K562 (cell line): Measurements from ENCODE around the gene ITIH3. TPM values are rescaled to one million over a fixed set of nuclear protein-coding genes. Genes with fewer than 3 reads are reported as not detected.

Experiments
- ATAC-seq: fragments of 200-7000 bp; cut with Tn5 transposase; 3 replicates; pipeline ENCODE4 v1.9.1; 2020; ENCODE audit warnings: moderate library complexity
- BruUV-seq: library from RNA; stranded (reverse); fragments of 400-500 nt; replicated peaks from 2 replicates; lab custom pipeline; 2021; lab: Mats Ljungman, UMichigan
- CTCF ChIA-PET: fragments of 300-600 bp; formaldehyde crosslinking; extraction: SDS; loops from one replicate; lab custom pipeline; 2021; ENCODE audit warnings: low intra/inter-chr PET ratio; lab: Yijun Ruan, JAX
- POLR2A ChIA-PET: fragments of 300-600, 350-650 bp; sonication (Branson Sonifier 250); formaldehyde crosslinking; extraction: SDS; loops from one replicate; lab custom pipeline; 2021; ENCODE audit warnings: antibody characterized with exemption, inconsistent platforms; lab: Yijun Ruan, JAX
- DNase-seq, 4 experiments: peaks; one replicate each; pipeline versions ENCODE4 v3.0.0 to v3.0.0-alpha.2; 2011 to 2018; ENCODE audit warnings: low spot score in 3 of 4, mixed read lengths in 3 of 4; ENCODE audit errors: extremely low read depth in 1 of 4
- FAIRE-seq: peaks from 2 replicates; lab custom pipeline; 2011; peaks lifted over from hg19 to GRCh38; lab: Jason Lieb, UNC
- H2AFZ ChIP-seq: 2 replicates; pipeline ENCODE4 v1.6.0; 2011; ENCODE audit warnings: low read depth, low read length, control low read depth, inconsistent platforms
- H3K27ac ChIP-seq: fragments of 200-600 bp; 3 replicates; pipeline ENCODE4 v1.8.0; 2011; ENCODE audit warnings: low read depth, mild to moderate bottlenecking, control low read depth, inconsistent platforms, low read length, moderate library complexity, mixed read lengths; ENCODE audit errors: extremely low read depth
- H3K27me3 ChIP-seq, 2 experiments: fragments of 300-600 bp in 1 of 2; 2 replicates in 1 of 2; 3 replicates in 1 of 2; pipeline versions ENCODE4 v1.6.0 to v1.8.0; 2011; ENCODE audit warnings: inconsistent platforms in 2 of 2, low read length in 2 of 2, mild to moderate bottlenecking in 1 of 2, mixed read lengths in 1 of 2, moderate library complexity in 1 of 2; ENCODE audit not compliant: control insufficient read depth in 2 of 2, insufficient read depth in 2 of 2
- H3K36me3 ChIP-seq: fragments of 300-600 bp; 3 replicates; pipeline ENCODE4 v1.8.0; 2011; ENCODE audit warnings: mild to moderate bottlenecking, low read length, inconsistent platforms; ENCODE audit not compliant: control insufficient read depth, insufficient read depth
- H3K4me1 ChIP-seq, 2 experiments: fragments of 200-600 bp in 1 of 2; replicated peaks in 1 of 2; 2 replicates in 1 of 2; 3 replicates in 1 of 2; pipeline versions ENCODE4 v1.5.1 to v1.8.0; 2011; ENCODE audit warnings: inconsistent platforms in 2 of 2, low read length in 2 of 2, mild to moderate bottlenecking in 1 of 2, mixed read lengths in 1 of 2, moderate library complexity in 1 of 2; ENCODE audit not compliant: control insufficient read depth in 2 of 2, insufficient read depth in 2 of 2
- H3K4me2 ChIP-seq: 2 replicates; pipeline ENCODE4 v1.6.1; 2011; ENCODE audit warnings: low read length, control low read depth, inconsistent platforms, mixed read lengths; ENCODE audit not compliant: insufficient read depth
- H3K4me3 ChIP-seq: fragments of 200-600 bp; sonication (generic), shearing (Covaris generic); 2 replicates; pipeline ENCODE4 v1.5.1; 2016; ENCODE audit warnings: control low read depth, inconsistent platforms
- H3K79me2 ChIP-seq: fragments of 200-600 bp; 3 replicates; pipeline ENCODE4 v1.8.0; 2011; ENCODE audit warnings: low read length, inconsistent platforms; ENCODE audit not compliant: control insufficient read depth, insufficient read depth
- H3K9ac ChIP-seq, 2 experiments: 2 replicates each; pipeline versions ENCODE4 v1.6.0 to v1.6.1; 2011; ENCODE audit warnings: low read depth in 2 of 2, low read length in 2 of 2, control low read depth in 1 of 2, inconsistent platforms in 1 of 2, mild to moderate bottlenecking in 1 of 2, mixed read lengths in 1 of 2; ENCODE audit not compliant: insufficient read depth in 1 of 2
- H3K9me1 ChIP-seq: one replicate; pipeline ENCODE4 v1.6.0; 2011; ENCODE audit warnings: inconsistent platforms, mild to moderate bottlenecking, low read length, moderate library complexity; ENCODE audit not compliant: control insufficient read depth, insufficient read depth
- H3K9me3 ChIP-seq: replicated peaks from 2 replicates; pipeline ENCODE4 v1.5.1; 2011; ENCODE audit warnings: low read depth, low read length, inconsistent platforms; ENCODE audit not compliant: control insufficient read depth, insufficient read depth
- H4K20me1 ChIP-seq: replicated peaks from 2 replicates; pipeline ENCODE4 v1.6.1; 2011; ENCODE audit warnings: low read length, inconsistent platforms, mixed read lengths; ENCODE audit not compliant: control insufficient read depth, insufficient read depth
- EP400 ChIP-seq: fragments of 450-650 bp; IDR thresholded peaks from 2 replicates; pipeline ENCODE4 v1.6.1; 2017; ENCODE audit warnings: antibody characterized with exemption, mild to moderate bottlenecking, moderate library complexity
- HDAC6 ChIP-seq: IDR thresholded peaks from 2 replicates; pipeline ENCODE4 v1.6.1; 2012; ENCODE audit warnings: low read depth, mild to moderate bottlenecking, control low read depth, inconsistent platforms, low read length, moderate library complexity
- MCM2 ChIP-seq: fragments of 450-650 bp; IDR thresholded peaks from 2 replicates; pipeline ENCODE4 v1.6.1; 2017; ENCODE audit warnings: low read depth, mild to moderate bottlenecking
- NR0B1 ChIP-seq: fragments of 450-650 bp; IDR thresholded peaks from one replicate; pipeline ENCODE4 v1.6.1; 2018; ENCODE audit warnings: mild to moderate bottlenecking, moderate library complexity; ENCODE audit not compliant: partially characterized antibody
- OTX1 ChIP-seq: fragments of 450-650 bp; formaldehyde crosslinking; IDR thresholded peaks from 2 replicates; pipeline ENCODE4 v1.4.0; 2022; ENCODE audit warnings: mild to moderate bottlenecking
- SAP30 ChIP-seq: fragments of 200-600 bp; sonication (generic); IDR thresholded peaks from 2 replicates; pipeline ENCODE4 v1.6.1; 2012; ENCODE audit warnings: borderline replicate concordance, low read depth, mild to moderate bottlenecking, moderate library complexity, low read length, control low read depth, inconsistent platforms; ENCODE audit not compliant: insufficient read depth, poor library complexity, severe bottlenecking
- SRSF1 ChIP-seq: fragments of 200-400 bp; formaldehyde crosslinking; IDR thresholded peaks from 2 replicates; pipeline ENCODE4 v1.6.1; 2017; ENCODE audit warnings: mild to moderate bottlenecking, low read depth, low read length, moderate library complexity
- ZFP36 ChIP-seq: fragments of 150-350 bp; IDR thresholded peaks from 2 replicates; pipeline ENCODE4 v1.6.1; 2018; ENCODE audit warnings: low read length, low read depth; ENCODE audit not compliant: partially characterized antibody
- ZNF551 ChIP-seq: fragments of 250-450 bp; sonication (Bioruptor Pico); IDR thresholded peaks from 2 replicates; pipeline ENCODE4 v1.5.0; 2021; ENCODE audit warnings: mild to moderate bottlenecking, moderate library complexity
- WGBS: fragments of 100-300 bp; shearing (Covaris generic); methylation state at CpG from one replicate; pipeline ENCODE4 v1.1.6; 2016; ENCODE audit warnings: low coverage, mixed read lengths; ENCODE audit not compliant: insufficient coverage; ENCODE audit errors: missing lambda C conversion rate; 5-methylcytosine and 5-hydroxymethylcytosine counted together
- in situ Hi-C: fragments of 300-500 bp; cut with MboI; formaldehyde crosslinking; loops from 4 replicates; pipeline ENCODE4 v1.15.0; 2018; ENCODE audit warnings: inconsistent platforms, mixed read lengths
- intact Hi-C: fragments of 100-400 bp; cut with micrococcal nuclease; formaldehyde crosslinking; loops from 2 replicates; pipeline ENCODE4 v1.14.2; 2022
- polyA plus RNA-seq, 8 experiments: library from polyadenylated mRNA; depleted of rRNA in 4 of 8; stranded (reverse) in 5 of 8; unstranded in 3 of 8; fragments of >200 nt; fragmentation: Nextera tagmentation in 2 of 8; fragmentation: Illumina TruSeq in 1 of 8; extraction: Ambion mirVana in 2 of 8; extraction: Trizol in 1 of 8; gene quantifications; 2 replicates each; pipeline versions ENCODE4 v1.2.1 to v1.2.3, GENCODE V29; 2011 to 2014; ENCODE audit warnings: inconsistent platforms in 1 of 8, missing spikeins in 1 of 8
- total RNA-seq, 7 experiments: library from RNA; depleted of rRNA in 6 of 7; stranded (reverse); fragments of >200 nt in 6 of 7; fragmentation: Illumina TruSeq in 2 of 7; extraction: Trizol in 2 of 7; gene quantifications; 2 replicates each; pipeline versions ENCODE4 v1.2.1 to v1.2.3, GENCODE V29; 2011 to 2021; ENCODE audit warnings: low replicate concordance in 1 of 7
- TF ChIP-seq, protein P1 (sequence below): sonication (generic); formaldehyde crosslinking; IDR thresholded peaks from 2 replicates; pipeline ENCODE4 v1.8.0; 2022; ENCODE audit warnings: missing genetic modification reagents, mild to moderate bottlenecking, moderate library complexity, borderline replicate concordance
- TF ChIP-seq, protein P2 (sequence below): sonication (generic); formaldehyde crosslinking; IDR thresholded peaks from 2 replicates; pipeline ENCODE4 v1.8.1; 2023; ENCODE audit warnings: mild to moderate bottlenecking, missing genetic modification reagents, moderate library complexity

Gene ITIH3
- total and polyA plus RNA-seq, 9 of the 15 experiments (the other 6 are each of a cell fraction or from before 2014, with no cell fraction given): 0.07 to 0.35 TPM; not detected in 7

- TF ChIP-seq NR0B1 (no peak), MCM2 (no peak), ZNF551 (CRISPR knock-in tag) (no peak)
- TF ChIP-seq, protein P1, sequence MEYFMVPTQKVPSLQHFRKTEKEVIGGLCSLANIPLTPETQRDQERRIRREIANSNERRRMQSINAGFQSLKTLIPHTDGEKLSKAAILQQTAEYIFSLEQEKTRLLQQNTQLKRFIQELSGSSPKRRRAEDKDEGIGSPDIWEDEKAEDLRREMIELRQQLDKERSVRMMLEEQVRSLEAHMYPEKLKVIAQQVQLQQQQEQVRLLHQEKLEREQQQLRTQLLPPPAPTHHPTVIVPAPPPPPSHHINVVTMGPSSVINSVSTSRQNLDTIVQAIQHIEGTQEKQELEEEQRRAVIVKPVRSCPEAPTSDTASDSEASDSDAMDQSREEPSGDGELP (CRISPR knock-in tag): no peak
- TF ChIP-seq, all 486 proteins: peak for 0
Observed at GRCh38 chr3:52843881-52844280, 49.3 kb downstream of the ITIH3 start (continued).

DNA sequence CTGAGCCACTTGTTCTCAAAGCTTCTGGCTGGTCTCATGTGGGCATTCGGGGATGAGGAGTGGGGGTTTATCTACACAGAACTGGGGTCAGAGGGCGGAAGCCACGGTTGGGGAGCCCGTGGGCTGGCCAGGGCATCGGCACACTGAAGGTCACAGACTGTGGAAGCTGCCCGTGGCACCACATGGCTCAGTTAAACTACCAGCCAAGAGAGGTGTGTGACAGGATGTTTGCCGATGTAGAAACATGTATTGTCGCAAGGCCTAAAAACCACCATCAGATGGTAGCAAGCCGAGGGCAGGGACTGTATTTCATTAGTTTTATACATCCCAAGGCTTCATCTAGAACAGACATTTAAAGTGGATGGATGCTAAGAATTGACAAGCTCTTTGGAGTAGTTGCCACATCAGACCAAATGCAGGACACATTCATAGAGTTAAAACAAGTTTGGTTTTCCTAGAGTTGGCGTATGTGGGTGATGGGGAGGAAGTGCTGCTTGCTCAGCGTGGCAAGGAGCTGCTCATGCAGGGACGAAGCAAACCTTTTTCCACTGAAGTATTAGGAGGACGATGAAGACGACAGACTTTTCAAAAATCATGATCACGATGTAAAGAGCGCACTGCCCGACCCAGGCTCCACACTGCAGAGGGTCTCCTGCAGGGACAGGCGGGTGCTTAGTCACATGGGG is 49.8 kb downstream of the ITIH3 start:
- Histone ChIP-seq H3K27ac (no peak overlapping the region), H3K36me3 (no peaks in the 10 kb centered on the region), H2AFZ (no peak overlapping the region), H3K9ac (no peak overlapping the region), H3K79me2 (no peaks in the 10 kb centered on the region), H3K4me2 (no peak overlapping the region), H3K4me3 (no peak overlapping the region), H3K9me3 (no peaks in the 10 kb centered on the region), H3K9me1 (no peaks in the 10 kb centered on the region), H3K4me1 (no peaks in the 10 kb centered on the region), H4K20me1 (no peaks in the 10 kb centered on the region), H3K27me3 (no peaks in the 10 kb centered on the region)
- ATAC-seq: no peak
- ChIA-PET POLR2A (no interaction called here), CTCF (no interaction called here)
- intact Hi-C loops: no loop called here
- in situ Hi-C loops: loop anchor here (10.0 kb wide), 1 partner anchor 230 kb away; no protein-coding TSS in a partner anchor
- BruUV-seq: no TSS peak
- TF ChIP-seq EP400 (no peak), HDAC6 (no peak), OTX1 (no peak), ZFP36 (no peak), SRSF1 (no peak), SAP30 (no peak)
- TF ChIP-seq, protein P2, sequence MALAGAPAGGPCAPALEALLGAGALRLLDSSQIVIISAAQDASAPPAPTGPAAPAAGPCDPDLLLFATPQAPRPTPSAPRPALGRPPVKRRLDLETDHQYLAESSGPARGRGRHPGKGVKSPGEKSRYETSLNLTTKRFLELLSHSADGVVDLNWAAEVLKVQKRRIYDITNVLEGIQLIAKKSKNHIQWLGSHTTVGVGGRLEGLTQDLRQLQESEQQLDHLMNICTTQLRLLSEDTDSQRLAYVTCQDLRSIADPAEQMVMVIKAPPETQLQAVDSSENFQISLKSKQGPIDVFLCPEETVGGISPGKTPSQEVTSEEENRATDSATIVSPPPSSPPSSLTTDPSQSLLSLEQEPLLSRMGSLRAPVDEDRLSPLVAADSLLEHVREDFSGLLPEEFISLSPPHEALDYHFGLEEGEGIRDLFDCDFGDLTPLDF (CRISPR knock-in tag): no peak
- FAIRE-seq: no peak
- 73% methylated on average over 15 of the region's 18 CpGs for WGBS
- no peak for DNase-seq
